ENCODE measurements around the gene HABP2. TPM values are rescaled to one million over a fixed set of nuclear protein-coding genes. Genes with fewer than 3 reads are reported as not detected.

The HABP2 gene
- total RNA-seq (10 to 100 TPM in 1 of 5 donors, 1 to 10 TPM in 2, not detected in 2; 2.0 to 11.4 (median 2.2) TPM), polyA plus RNA-seq (1 to 10 TPM in 2 of 3 donors, under 1 TPM in 1; 0.76 to 9.2 (median 5.3) TPM)
- long read RNA-seq, donor 1: 0 reads
- long read RNA-seq, donor 2, partial matches to known transcripts: 0 of 1 reads
- long read RNA-seq, donor 2, other reads (novel, unspliced or antisense): 0 of 1 reads
- long read RNA-seq, donor 3: 0 reads
- long read RNA-seq, donor 4, partial matches to known transcripts: 0 of 1 reads
- long read RNA-seq, donor 4, other reads (novel, unspliced or antisense): 0 of 1 reads
- long read RNA-seq, donor 5: 0 reads
- long read RNA-seq, donor 6: 0 reads
- long read RNA-seq, donor 7, partial matches to known transcripts: 0 of 1 reads
- long read RNA-seq, donor 7, other reads (novel, unspliced or antisense): 0 of 1 reads
- long read RNA-seq, donor 8, partial matches to known transcripts: 0 of 1 reads
- long read RNA-seq, donor 8, other reads (novel, unspliced or antisense): 0 of 1 reads
- long read RNA-seq, donor 9: 0 reads
- long read RNA-seq, donor 10, partial matches to known transcripts: 0 of 1 reads
- long read RNA-seq, donor 10, other reads (novel, unspliced or antisense): 0 of 1 reads

GRCh38 chr10:113552701-113553100, at the start of gene HABP2:
TSS of gene HABP2 (plus strand) at chr10:113553053. CDS start at chr10:113553122, 69 bp downstream.
- peaks cover 7 to 48% (median 24%) of the 10 kb centered on the region in 4 donors for H3K4me1 ChIP-seq
- intact Hi-C loops (cut with DNase I; ENCODE audit: low total_unique reads): no loop called here
- 17 to 56% (median 47%) methylated on average over 3 of the region's 3 CpGs for WGBS, 5 donors
- DNase-seq: peak in 1 of 2 donors; percentile 29
- peak within 1 kb of the TSS in 2 of 5 donors; percentile 29 to 58 for H3K27ac ChIP-seq
- H3K9me3 ChIP-seq: no peaks in the 10 kb centered on the region
- H3K27me3 ChIP-seq: no peaks in the 10 kb centered on the region
- peak within 1 kb of the TSS in 3 of 4 donors; percentile 8 to 21 (median 12) for H3K4me3 ChIP-seq
- no peaks in the 10 kb centered on the region for H3K36me3 ChIP-seq
- no peak for TF ChIP-seq POLR2AphosphoS5 (IDR thresholded peaks at IDR 0.05)
- no peak for TF ChIP-seq EP300 (IDR thresholded peaks at IDR 0.05)
- TF ChIP-seq, protein P1, sequence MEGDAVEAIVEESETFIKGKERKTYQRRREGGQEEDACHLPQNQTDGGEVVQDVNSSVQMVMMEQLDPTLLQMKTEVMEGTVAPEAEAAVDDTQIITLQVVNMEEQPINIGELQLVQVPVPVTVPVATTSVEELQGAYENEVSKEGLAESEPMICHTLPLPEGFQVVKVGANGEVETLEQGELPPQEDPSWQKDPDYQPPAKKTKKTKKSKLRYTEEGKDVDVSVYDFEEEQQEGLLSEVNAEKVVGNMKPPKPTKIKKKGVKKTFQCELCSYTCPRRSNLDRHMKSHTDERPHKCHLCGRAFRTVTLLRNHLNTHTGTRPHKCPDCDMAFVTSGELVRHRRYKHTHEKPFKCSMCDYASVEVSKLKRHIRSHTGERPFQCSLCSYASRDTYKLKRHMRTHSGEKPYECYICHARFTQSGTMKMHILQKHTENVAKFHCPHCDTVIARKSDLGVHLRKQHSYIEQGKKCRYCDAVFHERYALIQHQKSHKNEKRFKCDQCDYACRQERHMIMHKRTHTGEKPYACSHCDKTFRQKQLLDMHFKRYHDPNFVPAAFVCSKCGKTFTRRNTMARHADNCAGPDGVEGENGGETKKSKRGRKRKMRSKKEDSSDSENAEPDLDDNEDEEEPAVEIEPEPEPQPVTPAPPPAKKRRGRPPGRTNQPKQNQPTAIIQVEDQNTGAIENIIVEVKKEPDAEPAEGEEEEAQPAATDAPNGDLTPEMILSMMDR (IDR thresholded peaks at IDR 0.05): no peak
- TF ChIP-seq POLR2A (IDR thresholded peaks at IDR 0.05): no peak

DNA sequence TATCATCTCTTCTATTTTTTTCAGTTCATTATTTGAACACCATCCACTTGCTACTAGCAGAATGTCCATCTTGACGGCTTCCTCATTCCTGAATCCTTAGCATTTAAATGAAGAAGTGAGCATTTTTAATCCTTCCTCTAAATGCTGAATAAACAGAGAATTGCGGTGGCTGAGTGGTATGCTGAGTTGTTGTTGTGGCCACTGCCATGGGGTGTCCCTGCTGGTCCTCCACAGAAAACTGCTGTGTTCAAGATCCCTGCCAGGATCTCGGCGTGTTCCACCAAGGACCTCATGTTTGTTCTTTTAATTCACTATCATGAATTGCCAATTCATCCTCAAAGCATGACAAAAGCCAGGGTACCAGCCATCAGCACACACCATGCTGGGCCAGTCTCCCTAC, 48.9 kb upstream of the HABP2 start:
- WGBS, 5 donors: 68 to 94% (median 77%) methylated on average over 4 of the region's 4 CpGs
- Histone ChIP-seq H3K4me1 (peaks cover 0 to 10% (median 4%) of the 10 kb centered on the region in 4 donors), H3K27me3 (no peaks in the 10 kb centered on the region), H3K36me3 (no peaks in the 10 kb centered on the region), H3K4me3 (no peak overlapping the region), H3K9me3 (peaks cover 0 to 5% (median 0%) of the 10 kb centered on the region in 4 donors), H3K27ac (no peak overlapping the region)
- TF ChIP-seq EP300 (IDR thresholded peaks at IDR 0.05) (no peak), POLR2A (IDR thresholded peaks at IDR 0.05) (no peak), POLR2AphosphoS5 (IDR thresholded peaks at IDR 0.05) (no peak)
- TF ChIP-seq, protein P1 (IDR thresholded peaks at IDR 0.05): no peak
- intact Hi-C loops (cut with DNase I; ENCODE audit: low total_unique reads): no loop called here
- no peak for DNase-seq

DNA sequence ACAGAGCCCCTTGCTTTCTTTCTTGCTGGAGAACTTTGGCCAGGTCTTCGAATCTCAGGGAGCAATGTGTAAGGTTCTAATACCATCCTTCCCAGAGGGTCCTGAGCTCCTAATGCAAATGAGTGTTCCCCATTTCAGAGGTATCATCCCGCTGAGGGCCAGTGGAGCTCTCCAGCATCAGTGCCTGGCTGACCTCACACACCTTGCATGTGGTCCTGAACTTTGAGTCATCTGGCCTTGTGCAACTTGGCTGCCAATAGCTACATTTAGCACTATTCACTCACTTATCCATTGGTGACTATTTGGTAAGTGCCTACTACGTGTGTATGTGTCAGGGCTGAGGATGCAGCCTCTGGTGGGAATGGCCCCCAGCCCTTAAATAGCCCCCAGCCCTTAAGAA, 48.4 kb upstream of the HABP2 start:
- Histone ChIP-seq H3K36me3 (no peaks in the 10 kb centered on the region), H3K9me3 (peaks cover 0 to 5% (median 0%) of the 10 kb centered on the region in 4 donors), H3K4me1 (peaks cover 0 to 5% (median under 1%) of the 10 kb centered on the region in 4 donors), H3K27ac (no peak overlapping the region), H3K27me3 (no peaks in the 10 kb centered on the region), H3K4me3 (no peak overlapping the region)
- DNase-seq: no peak
- intact Hi-C loops (cut with DNase I; ENCODE audit: low total_unique reads): no loop called here
- 67 to 77% (median 70%) methylated on average over 3 of the region's 3 CpGs for WGBS, 5 donors
- no peak for TF ChIP-seq POLR2A (IDR thresholded peaks at IDR 0.05)
- TF ChIP-seq, protein P1 (IDR thresholded peaks at IDR 0.05): no peak
- TF ChIP-seq EP300 (IDR thresholded peaks at IDR 0.05): no peak
- no peak for TF ChIP-seq POLR2AphosphoS5 (IDR thresholded peaks at IDR 0.05)

DNA sequence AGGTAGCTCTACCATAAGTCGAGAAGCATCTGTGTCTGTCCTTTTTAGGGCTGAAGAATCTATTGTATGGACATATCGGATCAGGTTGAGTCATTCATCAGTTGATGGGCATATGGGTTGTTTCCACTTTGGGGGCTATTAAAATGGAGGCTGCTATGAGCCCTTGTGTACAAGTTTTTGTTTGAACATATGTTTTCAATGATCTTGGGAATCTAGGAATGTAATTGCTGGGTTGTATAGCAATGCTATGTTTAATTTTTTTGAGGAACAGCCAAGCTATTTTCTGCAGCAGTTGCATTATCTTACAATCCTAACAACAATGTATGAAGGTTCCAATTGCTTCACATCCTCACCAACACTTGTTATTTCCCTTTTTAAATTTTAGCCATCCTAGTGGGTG, 46.4 kb upstream of the HABP2 start:
- H3K36me3 ChIP-seq: no peaks in the 10 kb centered on the region
- WGBS, 5 donors: 76 to 92% (median 82%) methylated on average over 2 of the region's 2 CpGs
- no peaks in the 10 kb centered on the region for H3K27me3 ChIP-seq
- DNase-seq: no peak
- no peaks in the 10 kb centered on the region for H3K4me1 ChIP-seq
- intact Hi-C loops (cut with DNase I; ENCODE audit: low total_unique reads): no loop called here
- TF ChIP-seq, protein P1 (IDR thresholded peaks at IDR 0.05): no peak
- TF ChIP-seq EP300 (IDR thresholded peaks at IDR 0.05): no peak
- TF ChIP-seq POLR2AphosphoS5 (IDR thresholded peaks at IDR 0.05): no peak
- no peak for TF ChIP-seq POLR2A (IDR thresholded peaks at IDR 0.05)
- no peak overlapping the region for H3K4me3 ChIP-seq
- peaks cover 0 to 8% (median under 1%) of the 10 kb centered on the region in 4 donors for H3K9me3 ChIP-seq
- H3K27ac ChIP-seq: no peak overlapping the region

Measured in stomach (tissue), 19 donors.